ENCODE measurements around the gene UGT3A1.

GRCh38 chr5:35963381-35963843, 27.8 kb downstream of the UGT3A1 start:
- TF ChIP-seq CTCF (IDR thresholded peaks at IDR 0.05), result peak; percentile 81
- no peak for TF ChIP-seq CREM (CRISPR knock-in tag; IDR thresholded peaks at IDR 0.05)
- TF ChIP-seq JUN (CRISPR knock-in tag; IDR thresholded peaks at IDR 0.05), result no peak
- TF ChIP-seq NR2C2 (CRISPR knock-in tag; IDR thresholded peaks at IDR 0.05), result no peak
- TF ChIP-seq ELF4 (CRISPR knock-in tag; IDR thresholded peaks at IDR 0.05; ENCODE audit: low read depth), result no peak
- no peak for TF ChIP-seq PREB (CRISPR knock-in tag; IDR thresholded peaks at IDR 0.05; ENCODE audit: borderline replicate concordance)
- TF ChIP-seq SP1 (CRISPR knock-in tag; conservative IDR thresholded peaks at IDR 0.05), result no peak

Data from WTC11 (cell line).